SK-N-SH (cell line): ENCODE measurements around the gene ANKRD50. TPM values are rescaled to one million over a fixed set of nuclear protein-coding genes. Genes with fewer than 3 reads are reported as not detected.

ENCODE experiments used
- CTCF ChIA-PET: fragments of 300-600, 350-600 bp; formaldehyde crosslinking; extraction: SDS; loops from one replicate; lab custom pipeline; 2021; lab: Yijun Ruan, JAX
- POLR2A ChIA-PET: fragments of 350-600 bp; sonication (Branson Sonifier 250); formaldehyde crosslinking; extraction: SDS; loops from one replicate; lab custom pipeline; 2020; ENCODE audit warnings: antibody characterized with exemption, inconsistent platforms; lab: Yijun Ruan, JAX
- DNase-seq: peaks from one replicate; pipeline ENCODE4 v3.0.0; 2012
- H2AFZ ChIP-seq: fragments of 200-600 bp; sonication (generic); 2 replicates; pipeline ENCODE4 v1.8.1; 2016; ENCODE audit warnings: antibody characterized with exemption, mild to moderate bottlenecking, low read depth
- H3F3A ChIP-seq: fragments of 200-600 bp; sonication (generic); replicated peaks from 2 replicates; pipeline ENCODE3; 2016; ENCODE audit warnings: antibody characterized with exemption, mild to moderate bottlenecking; ENCODE audit not compliant: insufficient read depth
- H3K27ac ChIP-seq, 2 experiments: fragments of 200-500 bp in 1 of 2; fragments of 200-600 bp in 1 of 2; sonication (Bioruptor generic) in 1 of 2; sonication (generic), shearing (Covaris generic) in 1 of 2; 2 replicates each; pipeline versions ENCODE4 v1.5.1 to v1.6.1; 2014 to 2016; ENCODE audit warnings: low read depth in 2 of 2, inconsistent platforms in 1 of 2, low read length in 1 of 2, mild to moderate bottlenecking in 1 of 2, mixed read lengths in 1 of 2
- H3K27me3 ChIP-seq: fragments of 200-600 bp; sonication (generic), shearing (Covaris generic); 2 replicates; pipeline ENCODE4 v1.6.1; 2016; ENCODE audit warnings: mixed run types; ENCODE audit not compliant: insufficient read depth
- H3K36me3 ChIP-seq, 2 experiments: fragments of 200-500 bp in 1 of 2; fragments of 200-600 bp in 1 of 2; sonication (Bioruptor generic) in 1 of 2; sonication (generic) in 1 of 2; replicated peaks in 1 of 2; 2 replicates each; pipeline versions ENCODE3 to v1.5.1; 2014 to 2016; ENCODE audit warnings: low read length in 1 of 2, mild to moderate bottlenecking in 1 of 2; ENCODE audit not compliant: insufficient read depth in 2 of 2, control insufficient read depth in 1 of 2
- H3K4me1 ChIP-seq, 2 experiments: fragments of 200-500 bp in 1 of 2; fragments of 200-600 bp in 1 of 2; sonication (Bioruptor generic) in 1 of 2; sonication (generic), shearing (Covaris generic) in 1 of 2; 2 replicates each; pipeline versions ENCODE4 v1.5.1 to v1.6.1; 2014 to 2016; ENCODE audit warnings: low read depth in 1 of 2, low read length in 1 of 2, mixed run types in 1 of 2; ENCODE audit not compliant: insufficient read depth in 2 of 2, control insufficient read depth in 1 of 2
- H3K4me2 ChIP-seq: fragments of 200-600 bp; sonication (generic), shearing (Covaris generic); 2 replicates; pipeline ENCODE4 v1.6.1; 2017; ENCODE audit warnings: mixed run types
- H3K4me3 ChIP-seq, 2 experiments: fragments of 200-500 bp in 1 of 2; fragments of 200-600 bp in 1 of 2; sonication (Bioruptor generic) in 1 of 2; sonication (generic), shearing (Covaris generic) in 1 of 2; 2 replicates each; pipeline versions ENCODE4 v1.5.1 to v1.8.1; 2014 to 2016; ENCODE audit warnings: low read depth in 2 of 2, inconsistent platforms in 1 of 2, low read length in 1 of 2, mild to moderate bottlenecking in 1 of 2, mixed read lengths in 1 of 2, moderate library complexity in 1 of 2
- H3K79me2 ChIP-seq: fragments of 200-600 bp; sonication (generic); 2 replicates; pipeline ENCODE4 v1.8.1; 2017; ENCODE audit warnings: mild to moderate bottlenecking; ENCODE audit not compliant: insufficient read depth
- H3K9ac ChIP-seq: fragments of 200-600 bp; sonication (generic); 2 replicates; pipeline ENCODE4 v1.6.1; 2017; ENCODE audit warnings: mixed run types
- H3K9me2 ChIP-seq: fragments of 200-600 bp; sonication (generic); 2 replicates; pipeline ENCODE4 v1.6.1; 2017; ENCODE audit warnings: mixed run types
- H3K9me3 ChIP-seq: fragments of 200-600 bp; sonication (generic); 2 replicates; pipeline ENCODE4 v1.6.1; 2017; ENCODE audit warnings: mixed run types, mild to moderate bottlenecking, moderate library complexity
- H4K20me1 ChIP-seq: fragments of 200-600 bp; sonication (generic); 2 replicates; pipeline ENCODE4 v1.6.1; 2017; ENCODE audit warnings: mild to moderate bottlenecking, mixed run types; ENCODE audit not compliant: insufficient read depth
- CHD2 ChIP-seq: fragments of 150-350 bp; IDR thresholded peaks from 2 replicates; pipeline ENCODE4 v1.6.1; 2018; ENCODE audit warnings: low read length; ENCODE audit not compliant: partially characterized antibody
- CTCF ChIP-seq: fragments of 200-600 bp; sonication (generic); IDR thresholded peaks from 2 replicates; pipeline ENCODE4 v1.6.1; 2017; ENCODE audit warnings: antibody characterized with exemption, mild to moderate bottlenecking, moderate library complexity
- EZH2phosphoT487 ChIP-seq: fragments of 200-600 bp; sonication (generic); IDR thresholded peaks from 2 replicates; pipeline ENCODE4 v1.6.1; 2017; ENCODE audit warnings: low read depth, mixed run types, mild to moderate bottlenecking, antibody characterized with exemption, moderate library complexity, borderline replicate concordance
- GABPA ChIP-seq: IDR thresholded peaks from 2 replicates; pipeline ENCODE4 v1.4.0; 2012; ENCODE audit warnings: low read depth, mild to moderate bottlenecking
- GATA2 ChIP-seq: sonication (generic); formaldehyde crosslinking; IDR thresholded peaks from 2 replicates; pipeline ENCODE4 v1.5.0; 2020; ENCODE audit warnings: mild to moderate bottlenecking, missing genetic modification reagents
- MAX ChIP-seq: IDR thresholded peaks from 2 replicates; pipeline ENCODE4 v1.4.0; 2012; ENCODE audit warnings: low read depth
- MXI1 ChIP-seq: IDR thresholded peaks from 2 replicates; pipeline ENCODE4 v1.6.1; 2012; ENCODE audit warnings: mild to moderate bottlenecking, low read depth, low read length, improper control_type of control experiment
- NFIC ChIP-seq: IDR thresholded peaks from 2 replicates; pipeline ENCODE4 v1.4.0; 2012; ENCODE audit warnings: borderline replicate concordance
- NRF1 ChIP-seq: IDR thresholded peaks from 2 replicates; pipeline ENCODE4 v1.6.1; 2012; ENCODE audit warnings: low read depth, mild to moderate bottlenecking, low read length
- PBX3 ChIP-seq: IDR thresholded peaks from 2 replicates; pipeline ENCODE4; 2012
- POLR2AphosphoS5 ChIP-seq: IDR thresholded peaks from 2 replicates; pipeline ENCODE4 v1.6.1; 2012; ENCODE audit warnings: low read depth, low read length
- REST ChIP-seq: IDR thresholded peaks from 2 replicates; pipeline ENCODE4 v1.6.1; 2012; ENCODE audit warnings: mild to moderate bottlenecking, low read depth, low read length, moderate library complexity
- RFX5 ChIP-seq: IDR thresholded peaks from 2 replicates; pipeline ENCODE4 v1.6.1; 2012; ENCODE audit warnings: mild to moderate bottlenecking, improper control_type of control experiment, low read length
- RXRA ChIP-seq: IDR thresholded peaks from 2 replicates; pipeline ENCODE4 v1.4.0; 2012; ENCODE audit warnings: low read depth, mild to moderate bottlenecking, borderline replicate concordance
- TAF1 ChIP-seq: IDR thresholded peaks from 2 replicates; pipeline ENCODE4 v1.6.1; 2012; ENCODE audit warnings: low read depth, mild to moderate bottlenecking, low read length, moderate library complexity, borderline replicate concordance
- USF2 ChIP-seq: fragments of 150-350 bp; IDR thresholded peaks from 2 replicates; pipeline ENCODE4 v1.6.1; 2017; ENCODE audit warnings: antibody characterized with exemption, low read length, low read depth, borderline replicate concordance
- ZBTB33 ChIP-seq: IDR thresholded peaks from 2 replicates; pipeline ENCODE4 v1.4.0; 2012; ENCODE audit warnings: low read depth, borderline replicate concordance
- WGBS: methylation state at CpG from one replicate; pipeline ENCODE4 v1.1.6; 2017; ENCODE audit warnings: low lambda C conversion rate; 5-methylcytosine and 5-hydroxymethylcytosine counted together
- polyA plus RNA-seq, 3 experiments: library from polyadenylated mRNA; depleted of rRNA; stranded (reverse); fragments of >200 nt; gene quantifications; 2 replicates each; pipeline ENCODE4 v1.2.3, GENCODE V29; 2012

Gene ANKRD50
- polyA plus RNA-seq, 1 of the 3 experiments (the other 2 are of a cell fraction): 13.5 TPM

- Histone ChIP-seq H3K4me2 (no peak overlapping the region), H2AFZ (no peak overlapping the region), H3K9me3 (no peaks in the 10 kb centered on the region), H3K9me2 (no peaks in the 10 kb centered on the region), H3K9ac (no peak overlapping the region), H3K79me2 (no peaks in the 10 kb centered on the region), H3K27me3 (no peaks in the 10 kb centered on the region), H3K27ac (no peak overlapping the region), H3K4me3 (no peak overlapping the region), H3K36me3 (peaks cover 0 to 9% of the 10 kb centered on the region in 2 experiments), H3K4me1 (no peaks in the 10 kb centered on the region; a peak in 2 of 4 replicates), H4K20me1 (no peaks in the 10 kb centered on the region), H3F3A (peaks cover 10% of the 10 kb centered on the region)
- TF ChIP-seq REST: no peak
- TF ChIP-seq GATA2 (CRISPR knock-in tag): no peak
- TF ChIP-seq USF2: no peak
- no peak for TF ChIP-seq TAF1
- no peak for TF ChIP-seq MXI1
- TF ChIP-seq CHD2: no peak
- no peak for TF ChIP-seq POLR2AphosphoS5
- no peak for TF ChIP-seq GABPA
- TF ChIP-seq EZH2phosphoT487: no peak
- TF ChIP-seq NRF1: no peak
- CTCF ChIA-PET: interaction anchor here (1.1 kb wide), 1 partner anchor 13 kb away, joined by 4 read pairs; no protein-coding TSS in a partner anchor
- 93% methylated on average over 2 of the region's 2 CpGs for WGBS
- DNase-seq: no peak
- POLR2A ChIA-PET: no interaction called here
These were observed 64.9 kb downstream of the ANKRD50 start for GRCh38 chr4:124647599-124647998.

GRCh38 chr4:124644621-124645020 lies 67.9 kb downstream of the ANKRD50 start:
- H3K27me3 ChIP-seq: no peaks in the 10 kb centered on the region
- WGBS: 94% methylated on average over 3 of the region's 3 CpGs
- CTCF ChIA-PET: no interaction called here
- TF ChIP-seq NFIC (no peak), CTCF (no peak), MAX (no peak), ZBTB33 (no peak), RXRA (no peak), TAF1 (no peak), PBX3 (no peak), RFX5 (no peak), POLR2AphosphoS5 (no peak)

More at GRCh38 chr4:124644621-124645020, 67.9 kb downstream of the ANKRD50 start:
- Histone ChIP-seq H3K79me2 (no peaks in the 10 kb centered on the region), H3K9ac (no peak overlapping the region), H2AFZ (no peak overlapping the region), H3K4me2 (no peak overlapping the region), H4K20me1 (no peaks in the 10 kb centered on the region), H3K4me3 (no peak overlapping the region), H3K36me3 (peaks cover 0 to 3% of the 10 kb centered on the region in 2 experiments), H3K4me1 (peaks cover 0 to 24% of the 10 kb centered on the region in 2 experiments), H3K9me3 (no peaks in the 10 kb centered on the region), H3K9me2 (no peaks in the 10 kb centered on the region), H3F3A (peaks cover 37% of the 10 kb centered on the region), H3K27ac (no peak overlapping the region)
- POLR2A ChIA-PET: no interaction called here
- DNase-seq: no peak
